ENCODE results near the gene MAPRE2.

- no peak for TF ChIP-seq YY1 (IDR thresholded peaks at IDR 0.05; ENCODE audit: low read depth)
- TF ChIP-seq, protein P1, sequence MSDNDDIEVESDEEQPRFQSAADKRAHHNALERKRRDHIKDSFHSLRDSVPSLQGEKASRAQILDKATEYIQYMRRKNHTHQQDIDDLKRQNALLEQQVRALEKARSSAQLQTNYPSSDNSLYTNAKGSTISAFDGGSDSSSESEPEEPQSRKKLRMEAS (IDR thresholded peaks at IDR 0.05) = no peak
Measured at GRCh38 chr18:35055726-35056125, 14.5 kb downstream of the MAPRE2 start.
